Measurements from ENCODE around the gene BMERB1.

DNA sequence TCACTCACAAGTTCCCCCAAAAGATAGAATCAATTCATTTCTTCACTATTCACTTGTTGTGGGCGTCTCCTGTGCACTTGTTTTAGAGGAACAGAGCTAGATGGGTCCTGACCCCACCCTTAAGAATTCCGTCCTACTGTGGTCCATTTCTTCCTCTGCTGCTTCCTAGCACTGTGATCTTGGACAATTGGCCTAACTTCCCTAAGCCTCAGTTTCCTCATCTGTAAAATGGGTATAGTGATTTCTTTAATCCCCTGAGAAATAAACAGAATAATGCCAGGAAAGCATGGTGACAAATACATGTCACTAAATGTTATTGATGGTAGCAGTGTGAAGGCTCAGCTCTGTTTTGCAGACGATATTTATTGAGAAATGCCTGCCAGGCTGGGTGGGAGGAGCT, 9.9 kb downstream of the BMERB1 start:
- TF ChIP-seq, protein P1, sequence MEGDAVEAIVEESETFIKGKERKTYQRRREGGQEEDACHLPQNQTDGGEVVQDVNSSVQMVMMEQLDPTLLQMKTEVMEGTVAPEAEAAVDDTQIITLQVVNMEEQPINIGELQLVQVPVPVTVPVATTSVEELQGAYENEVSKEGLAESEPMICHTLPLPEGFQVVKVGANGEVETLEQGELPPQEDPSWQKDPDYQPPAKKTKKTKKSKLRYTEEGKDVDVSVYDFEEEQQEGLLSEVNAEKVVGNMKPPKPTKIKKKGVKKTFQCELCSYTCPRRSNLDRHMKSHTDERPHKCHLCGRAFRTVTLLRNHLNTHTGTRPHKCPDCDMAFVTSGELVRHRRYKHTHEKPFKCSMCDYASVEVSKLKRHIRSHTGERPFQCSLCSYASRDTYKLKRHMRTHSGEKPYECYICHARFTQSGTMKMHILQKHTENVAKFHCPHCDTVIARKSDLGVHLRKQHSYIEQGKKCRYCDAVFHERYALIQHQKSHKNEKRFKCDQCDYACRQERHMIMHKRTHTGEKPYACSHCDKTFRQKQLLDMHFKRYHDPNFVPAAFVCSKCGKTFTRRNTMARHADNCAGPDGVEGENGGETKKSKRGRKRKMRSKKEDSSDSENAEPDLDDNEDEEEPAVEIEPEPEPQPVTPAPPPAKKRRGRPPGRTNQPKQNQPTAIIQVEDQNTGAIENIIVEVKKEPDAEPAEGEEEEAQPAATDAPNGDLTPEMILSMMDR (IDR thresholded peaks at IDR 0.05) = no peak
- no peak for TF ChIP-seq POLR2A (IDR thresholded peaks at IDR 0.05; ENCODE audit: low read depth)
- no peak for TF ChIP-seq EP300 (IDR thresholded peaks at IDR 0.05)
